Small intestine (tissue), 7 donors: ENCODE results near the gene GCLC. TPM values are rescaled to one million over a fixed set of nuclear protein-coding genes. Genes with fewer than 3 reads are reported as not detected.

Experiments used
- DNase-seq, 2 donors: peaks; one replicate each; pipeline versions ENCODE4 v3.0.0 to v3.0.0-alpha.2; 2013
- FAIRE-seq: peaks from 2 replicates; lab custom pipeline; 2012; peaks lifted over from hg19 to GRCh38; lab: Jason Lieb, UNC
- H3K27ac ChIP-seq, 3 donors: one replicate each; pipeline ENCODE4 v1.5.1; 2013; ENCODE audit warnings: low read length in 2 of 3, mild to moderate bottlenecking in 2 of 3, control low read depth in 1 of 3, inconsistent platforms in 1 of 3, low read depth in 1 of 3, moderate library complexity in 1 of 3
- H3K27me3 ChIP-seq, 3 donors: one replicate each; pipeline ENCODE4 v1.6.1; 2013; ENCODE audit warnings: low read length in 3 of 3, inconsistent platforms in 1 of 3; ENCODE audit not compliant: control insufficient read depth in 3 of 3, insufficient read depth in 3 of 3
- H3K36me3 ChIP-seq, 3 donors: one replicate each; pipeline ENCODE4 v1.6.1; 2013; ENCODE audit warnings: low read length in 3 of 3, inconsistent platforms in 1 of 3, low read depth in 1 of 3, mild to moderate bottlenecking in 1 of 3, moderate library complexity in 1 of 3; ENCODE audit not compliant: control insufficient read depth in 3 of 3, insufficient read depth in 2 of 3
- H3K4me1 ChIP-seq, 3 donors: one replicate each; pipeline ENCODE4 v1.6.1; 2013; ENCODE audit warnings: low read length in 2 of 3, inconsistent platforms in 1 of 3, low read depth in 1 of 3, mild to moderate bottlenecking in 1 of 3, moderate library complexity in 1 of 3; ENCODE audit not compliant: control insufficient read depth in 3 of 3, insufficient read depth in 2 of 3
- H3K4me3 ChIP-seq, 3 donors: one replicate each; pipeline ENCODE4 v1.5.1; 2013; ENCODE audit warnings: low read length in 3 of 3, control low read depth in 1 of 3, inconsistent platforms in 1 of 3, low read depth in 1 of 3, mild to moderate bottlenecking in 1 of 3, moderate library complexity in 1 of 3
- H3K9me3 ChIP-seq, 2 donors: one replicate each; pipeline ENCODE4 v1.6.1; 2013; ENCODE audit warnings: low read depth in 1 of 2, low read length in 1 of 2; ENCODE audit not compliant: control insufficient read depth in 2 of 2, insufficient read depth in 1 of 2
- WGBS, 3 donors: extraction: QIAGEN DNeasy Blood & Tissue Kit; methylation state at CpG; one replicate each; pipeline ENCODE4 v1.1.7; 2013; 5-methylcytosine and 5-hydroxymethylcytosine counted together
- polyA plus RNA-seq, 4 donors: library from polyadenylated mRNA; stranded (reverse) in 3 of 4; unstranded in 1 of 4; fragments of 200-250 nt in 3 of 4; fragments of 120-200 nt in 1 of 4; gene quantifications; one replicate each; pipeline versions ENCODE4 v1.2.1 to v1.2.3, GENCODE V29; 2013
- donor health status: healthy with polysubstance abuse.
- donor health status: control.
- donor health status: control.
- donor health status: Bipolar disorder and iron deficiency.
- donor health status: healthy.

The GCLC gene
- polyA plus RNA-seq, 4 donors, result 26.6 to 69.3 (median 28.1) TPM

DNA sequence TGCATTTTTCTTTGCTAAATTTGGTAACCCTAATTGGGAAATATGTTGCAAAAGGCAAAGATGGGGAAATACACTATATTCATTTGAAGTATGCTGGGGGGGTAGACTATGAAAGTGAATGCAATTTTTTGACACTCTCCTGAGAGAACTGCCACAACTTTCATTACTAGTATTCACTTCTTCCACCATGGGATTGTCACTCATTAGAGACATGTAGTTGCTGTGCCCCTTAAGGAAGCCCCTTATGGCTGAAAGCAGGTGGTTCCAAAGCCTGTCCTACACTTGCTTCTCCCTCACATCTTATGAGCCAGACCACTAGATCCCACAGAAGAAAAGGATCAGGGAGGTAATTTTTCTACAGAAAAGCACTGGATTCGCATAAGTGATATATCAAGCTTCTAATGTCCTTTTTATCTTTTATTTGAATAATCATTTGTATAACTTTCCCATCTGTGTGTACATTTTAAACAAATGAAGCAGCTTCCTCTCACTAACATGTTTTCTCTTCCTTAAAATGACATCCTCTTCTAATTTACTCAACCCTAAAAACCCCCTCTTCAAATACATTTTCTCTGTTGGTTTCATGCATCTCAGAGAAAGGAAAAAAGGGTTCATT is 83.8 kb downstream of the GCLC start:
- 45 to 47% (median 46%) methylated on average over 1 of the region's 1 CpG for WGBS, 3 donors
- DNase-seq (no peak), FAIRE-seq (no peak)
- Histone ChIP-seq H3K27ac (no peak overlapping the region), H3K9me3 (no peaks in the 10 kb centered on the region), H3K27me3 (peaks cover 0 to 49% (median 0%) of the 10 kb centered on the region in 3 donors), H3K4me1 (no peaks in the 10 kb centered on the region), H3K36me3 (no peaks in the 10 kb centered on the region), H3K4me3 (no peak overlapping the region)

DNA sequence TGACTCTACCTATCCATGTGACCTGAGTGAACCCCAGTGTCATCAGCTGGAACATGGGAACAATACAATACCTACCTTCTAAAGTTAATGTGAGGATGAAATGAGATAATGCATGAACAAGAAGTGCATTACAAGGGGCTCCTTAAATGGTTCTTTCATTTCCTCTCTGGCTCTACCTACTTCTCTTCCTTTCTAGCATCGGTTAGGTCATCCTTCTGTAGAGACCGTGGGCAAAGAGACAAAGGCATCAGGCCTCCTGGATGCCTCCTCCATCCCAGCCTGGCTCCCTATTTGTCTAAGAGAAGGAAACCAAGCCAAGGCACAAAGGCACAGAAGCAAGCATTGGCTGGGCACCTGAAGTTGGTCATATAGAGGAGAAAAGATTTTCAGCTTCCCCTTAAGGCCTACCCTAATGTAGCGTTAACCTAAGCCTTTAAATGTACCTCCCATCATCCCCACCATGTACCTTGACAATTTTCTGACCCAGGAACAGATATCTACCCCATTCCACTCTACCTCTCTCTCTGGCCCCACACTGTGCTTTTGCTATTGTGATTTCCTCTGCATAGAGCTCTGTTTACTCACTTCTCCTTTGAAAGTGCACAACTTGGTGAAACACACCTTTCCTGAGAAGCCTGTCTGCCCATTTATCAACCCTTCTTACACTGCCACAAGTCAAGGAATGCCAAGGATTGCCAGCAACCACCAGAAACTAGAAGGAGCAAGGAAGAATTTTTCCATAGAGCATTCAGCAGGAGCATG is 86.6 kb downstream of the GCLC start:
- DNase-seq, result no peak
- Histone ChIP-seq H3K27ac (no peak overlapping the region), H3K9me3 (no peaks in the 10 kb centered on the region), H3K4me1 (no peaks in the 10 kb centered on the region), H3K36me3 (no peaks in the 10 kb centered on the region), H3K27me3 (peaks cover 0 to 45% (median 0%) of the 10 kb centered on the region in 3 donors), H3K4me3 (no peak overlapping the region)
- WGBS, 3 donors, result 82 to 91% (median 89%) methylated on average over 3 of the region's 3 CpGs
- no peak for FAIRE-seq

DNA sequence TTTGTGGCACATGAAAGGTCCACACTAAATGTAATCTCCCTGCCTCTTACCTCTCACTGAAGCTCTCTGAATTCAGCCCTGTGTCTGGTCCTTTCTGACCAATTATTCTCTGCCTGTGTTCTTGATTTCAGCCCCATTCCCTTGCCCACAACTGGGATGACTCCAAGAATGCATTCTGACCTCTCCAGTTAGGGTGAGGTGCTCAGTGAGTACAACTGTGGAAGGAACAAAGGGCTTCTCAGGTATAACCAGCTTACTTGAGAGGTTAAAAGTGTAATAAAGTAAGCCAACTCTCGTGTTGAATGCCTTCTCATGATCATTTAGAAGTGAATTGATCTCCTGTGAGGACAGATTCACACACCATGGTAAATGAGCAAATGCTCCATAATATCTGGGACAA is 88.1 kb downstream of the GCLC start:
- peaks cover 0 to 33% (median 0%) of the 10 kb centered on the region in 3 donors for H3K27me3 ChIP-seq
- H3K4me3 ChIP-seq, result no peak overlapping the region
- H3K9me3 ChIP-seq, result no peaks in the 10 kb centered on the region
- DNase-seq (no peak), FAIRE-seq (no peak)
- H3K27ac ChIP-seq, result no peak overlapping the region
- 17 to 70% (median 18%) methylated on average over 1 of the region's 1 CpG for WGBS, 3 donors
- no peaks in the 10 kb centered on the region for H3K36me3 ChIP-seq
- H3K4me1 ChIP-seq, result no peaks in the 10 kb centered on the region

DNA sequence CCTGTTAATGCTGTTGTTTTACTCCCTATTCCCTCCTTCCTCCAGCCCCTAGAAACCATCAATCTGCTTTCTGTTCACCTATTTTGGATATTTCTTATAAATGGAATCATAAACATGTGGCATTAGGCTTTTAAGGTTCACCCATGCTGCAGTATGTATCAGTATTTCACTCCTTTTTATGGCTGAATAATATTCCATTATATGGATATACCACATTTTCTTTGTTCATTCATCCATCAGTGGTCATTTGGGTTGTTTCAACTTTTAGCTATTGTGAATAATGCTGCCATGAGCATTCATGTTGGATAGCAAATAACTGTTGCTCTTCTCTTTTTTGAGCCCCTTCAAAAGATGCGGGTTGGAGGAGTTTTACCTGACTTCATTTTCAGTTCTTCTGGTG is 89.2 kb downstream of the GCLC start:
- DNase-seq, result no peak
- FAIRE-seq, result no peak
- Histone ChIP-seq H3K4me3 (no peak overlapping the region), H3K4me1 (no peaks in the 10 kb centered on the region), H3K9me3 (no peaks in the 10 kb centered on the region), H3K27ac (no peak overlapping the region), H3K36me3 (no peaks in the 10 kb centered on the region), H3K27me3 (peaks cover 0 to 27% (median 0%) of the 10 kb centered on the region in 3 donors)
- 88 to 100% (median 96%) methylated on average over 1 of the region's 1 CpG for WGBS, 3 donors

DNA sequence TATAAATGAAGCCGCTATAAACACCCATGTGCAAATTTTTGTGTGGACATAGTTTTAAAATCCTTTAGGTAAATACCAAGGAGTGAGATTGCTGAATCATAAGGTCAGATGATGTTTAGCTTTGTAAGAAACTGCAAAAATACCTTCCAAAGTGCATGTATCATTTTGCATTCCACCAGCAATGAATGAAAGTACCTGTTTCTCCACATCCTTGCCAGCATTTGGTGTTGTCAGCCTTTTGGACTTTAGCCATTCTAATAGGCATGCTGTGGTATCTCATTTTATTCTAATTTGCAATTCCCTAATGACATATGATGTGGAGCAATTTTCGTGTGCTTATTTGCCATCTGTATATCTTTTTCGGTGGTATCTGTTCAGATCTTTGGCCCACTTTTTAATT is 93.7 kb downstream of the GCLC start:
- 40 to 76% (median 70%) methylated on average over 3 of the region's 3 CpGs for WGBS, 3 donors
- FAIRE-seq, result no peak
- Histone ChIP-seq H3K9me3 (peaks cover 0 to 7% of the 10 kb centered on the region in 2 donors), H3K36me3 (no peaks in the 10 kb centered on the region), H3K4me1 (no peaks in the 10 kb centered on the region), H3K4me3 (no peak overlapping the region), H3K27me3 (peaks cover 0 to 26% (median 0%) of the 10 kb centered on the region in 3 donors), H3K27ac (no peak overlapping the region)
- no peak for DNase-seq

DNA sequence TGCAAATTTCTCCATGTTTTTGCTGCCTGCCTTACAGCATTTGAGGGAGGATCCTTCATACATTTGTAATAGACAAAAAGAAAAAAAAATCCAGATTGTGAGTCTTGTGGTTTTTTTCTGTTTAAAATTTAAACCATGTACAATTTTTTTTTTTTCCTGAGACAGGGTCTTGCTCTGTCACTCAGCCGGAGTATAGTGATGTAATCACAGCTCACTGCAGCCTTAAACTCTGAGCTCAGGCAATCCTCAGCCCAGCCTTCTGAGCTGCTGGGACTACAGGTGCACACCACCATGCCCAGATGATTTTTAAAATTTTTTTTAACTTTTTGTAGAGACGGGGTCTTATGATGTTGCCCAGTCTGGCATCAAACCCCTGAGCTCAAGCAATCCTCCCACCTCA is 97.0 kb downstream of the GCLC start:
- FAIRE-seq (no peak), DNase-seq (no peak)
- Histone ChIP-seq H3K4me1 (no peaks in the 10 kb centered on the region), H3K27ac (no peak overlapping the region), H3K4me3 (no peak overlapping the region), H3K9me3 (peaks cover 0 to 7% of the 10 kb centered on the region in 2 donors), H3K36me3 (no peaks in the 10 kb centered on the region), H3K27me3 (peaks cover 0 to 37% (median 0%) of the 10 kb centered on the region in 3 donors)
- 82 to 93% (median 82%) methylated on average over 2 of the region's 2 CpGs for WGBS, 3 donors

Other genes starting within 250 kb of the GCLC start
- 10 to 100 TPM in 3 of 4 donors, 1 to 10 TPM in 1; 6.3 to 37.0 (median 22.6) TPM for gene ELOVL5, start 196.2 kb downstream of the GCLC start, polyA plus RNA-seq
- 1 to 10 TPM in 1 of 4 donors, under 1 TPM in 3; 0.22 to 1.4 (median 0.42) TPM for gene KLHL31, start 120.7 kb upstream of the GCLC start, polyA plus RNA-seq
- gene LRRC1, start 249.9 kb upstream of the GCLC start, polyA plus RNA-seq, result 10 to 100 TPM; 21.8 to 41.2 (median 35.4) TPM